ENCODE results near the gene LCN12. TPM values are rescaled to one million over a fixed set of nuclear protein-coding genes. Genes with fewer than 3 reads are reported as not detected.

LCN12 gene
- total RNA-seq, 1 experiment from 2014 or later = 2.5 TPM

DNA sequence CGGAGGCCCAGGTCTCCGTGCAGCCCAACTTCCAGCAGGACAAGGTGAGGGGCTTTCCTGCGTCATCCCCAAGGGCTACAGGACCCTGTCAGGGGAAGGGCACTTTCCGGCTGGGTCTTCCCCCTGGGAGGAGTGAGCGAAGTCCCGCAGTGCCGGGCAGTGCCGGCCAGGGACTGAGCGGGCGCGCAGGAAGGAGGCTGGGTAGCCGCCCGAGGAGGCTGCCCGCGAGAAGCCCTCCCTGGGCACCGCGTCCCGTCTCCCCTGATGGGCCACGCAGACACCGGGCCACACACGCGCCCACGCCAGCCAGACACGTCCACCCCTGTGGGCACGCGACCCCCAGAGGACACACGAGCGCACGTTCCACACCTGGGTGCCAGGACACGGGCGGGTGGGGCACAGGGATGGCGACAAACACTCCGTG is 25.6 kb downstream of the LCN12 start:
- BruUV-seq (replicated peaks) = no TSS peak
- Histone ChIP-seq H3K4me1 (ENCODE audit: control insufficient read depth, insufficient read depth, low read length) (no peaks in the 10 kb centered on the region), H3K4me3 (ENCODE audit: low read depth in 2 of 2, low read length in 2 of 2) (peak overlapping the region; percentile 51 to 54), H3K27ac (ENCODE audit: low read length) (no peak overlapping the region), H3K27me3 (ENCODE audit: control insufficient read depth, insufficient read depth, low read length) (no peaks in the 10 kb centered on the region), H3K9me3 (ENCODE audit: control insufficient read depth, insufficient read depth, low read depth, low read length) (no peaks in the 10 kb centered on the region), H3K36me3 (ENCODE audit: control insufficient read depth, insufficient read depth, low read length) (no peaks in the 10 kb centered on the region)
- DNase-seq (ENCODE audit: low read depth, low spot score) (no peak), ATAC-seq (peak; percentile 70)
- intact Hi-C loops (cut with micrococcal nuclease; ENCODE audit: unreplicated experiment) (no loop called here), in situ Hi-C loops (cut with HindIII; ENCODE audit: low pct_unique_long_range_greater_than_20kb, low sequenced_read_pairs) (no loop called here)
- TF ChIP-seq, protein P1, sequence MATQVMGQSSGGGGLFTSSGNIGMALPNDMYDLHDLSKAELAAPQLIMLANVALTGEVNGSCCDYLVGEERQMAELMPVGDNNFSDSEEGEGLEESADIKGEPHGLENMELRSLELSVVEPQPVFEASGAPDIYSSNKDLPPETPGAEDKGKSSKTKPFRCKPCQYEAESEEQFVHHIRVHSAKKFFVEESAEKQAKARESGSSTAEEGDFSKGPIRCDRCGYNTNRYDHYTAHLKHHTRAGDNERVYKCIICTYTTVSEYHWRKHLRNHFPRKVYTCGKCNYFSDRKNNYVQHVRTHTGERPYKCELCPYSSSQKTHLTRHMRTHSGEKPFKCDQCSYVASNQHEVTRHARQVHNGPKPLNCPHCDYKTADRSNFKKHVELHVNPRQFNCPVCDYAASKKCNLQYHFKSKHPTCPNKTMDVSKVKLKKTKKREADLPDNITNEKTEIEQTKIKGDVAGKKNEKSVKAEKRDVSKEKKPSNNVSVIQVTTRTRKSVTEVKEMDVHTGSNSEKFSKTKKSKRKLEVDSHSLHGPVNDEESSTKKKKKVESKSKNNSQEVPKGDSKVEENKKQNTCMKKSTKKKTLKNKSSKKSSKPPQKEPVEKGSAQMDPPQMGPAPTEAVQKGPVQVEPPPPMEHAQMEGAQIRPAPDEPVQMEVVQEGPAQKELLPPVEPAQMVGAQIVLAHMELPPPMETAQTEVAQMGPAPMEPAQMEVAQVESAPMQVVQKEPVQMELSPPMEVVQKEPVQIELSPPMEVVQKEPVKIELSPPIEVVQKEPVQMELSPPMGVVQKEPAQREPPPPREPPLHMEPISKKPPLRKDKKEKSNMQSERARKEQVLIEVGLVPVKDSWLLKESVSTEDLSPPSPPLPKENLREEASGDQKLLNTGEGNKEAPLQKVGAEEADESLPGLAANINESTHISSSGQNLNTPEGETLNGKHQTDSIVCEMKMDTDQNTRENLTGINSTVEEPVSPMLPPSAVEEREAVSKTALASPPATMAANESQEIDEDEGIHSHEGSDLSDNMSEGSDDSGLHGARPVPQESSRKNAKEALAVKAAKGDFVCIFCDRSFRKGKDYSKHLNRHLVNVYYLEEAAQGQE (IDR thresholded peaks at IDR 0.05; ENCODE audit: insufficient read depth in 1 of 2, low read depth in 2 of 2, low read length in 1 of 2) = no peak
- TF ChIP-seq POLR2AphosphoS5 (IDR thresholded peaks at IDR 0.05; ENCODE audit: low read depth, low read length) (no peak), TCF7L2 (IDR thresholded peaks at IDR 0.05; ENCODE audit: low read depth, low read length) (no peak), SIN3A (IDR thresholded peaks at IDR 0.05; ENCODE audit: borderline replicate concordance, insufficient read depth, low read depth, low read length) (no peak)
- TF ChIP-seq, protein P2, sequence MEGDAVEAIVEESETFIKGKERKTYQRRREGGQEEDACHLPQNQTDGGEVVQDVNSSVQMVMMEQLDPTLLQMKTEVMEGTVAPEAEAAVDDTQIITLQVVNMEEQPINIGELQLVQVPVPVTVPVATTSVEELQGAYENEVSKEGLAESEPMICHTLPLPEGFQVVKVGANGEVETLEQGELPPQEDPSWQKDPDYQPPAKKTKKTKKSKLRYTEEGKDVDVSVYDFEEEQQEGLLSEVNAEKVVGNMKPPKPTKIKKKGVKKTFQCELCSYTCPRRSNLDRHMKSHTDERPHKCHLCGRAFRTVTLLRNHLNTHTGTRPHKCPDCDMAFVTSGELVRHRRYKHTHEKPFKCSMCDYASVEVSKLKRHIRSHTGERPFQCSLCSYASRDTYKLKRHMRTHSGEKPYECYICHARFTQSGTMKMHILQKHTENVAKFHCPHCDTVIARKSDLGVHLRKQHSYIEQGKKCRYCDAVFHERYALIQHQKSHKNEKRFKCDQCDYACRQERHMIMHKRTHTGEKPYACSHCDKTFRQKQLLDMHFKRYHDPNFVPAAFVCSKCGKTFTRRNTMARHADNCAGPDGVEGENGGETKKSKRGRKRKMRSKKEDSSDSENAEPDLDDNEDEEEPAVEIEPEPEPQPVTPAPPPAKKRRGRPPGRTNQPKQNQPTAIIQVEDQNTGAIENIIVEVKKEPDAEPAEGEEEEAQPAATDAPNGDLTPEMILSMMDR (IDR thresholded peaks at IDR 0.05) = no peak
- ChIA-PET CTCF (interaction anchor here (0.6 to 1.2 kb wide), 2 partner anchors 29 to 184 kb away, joined by 3 read pairs; no protein-coding TSS in a partner anchor), POLR2A (no interaction called here)

GRCh38 chr9:136978073-136978864 is 26.2 kb downstream of the LCN12 start:
- no peaks in the 10 kb centered on the region for H3K9me3 ChIP-seq (ENCODE audit: control insufficient read depth, insufficient read depth, low read depth, low read length)
- ChIA-PET POLR2A (interaction anchor here (0.6 kb wide), 1 partner anchor 87 kb away, joined by 4 read pairs; no protein-coding TSS in a partner anchor), CTCF (interaction anchor here (0.6 to 1.2 kb wide), 4 partner anchors 30 to 306 kb away, joined by 3 to 10 read pairs (median 4); no protein-coding TSS in a partner anchor)
- in situ Hi-C loops (cut with HindIII; ENCODE audit: low pct_unique_long_range_greater_than_20kb, low sequenced_read_pairs) (no loop called here), intact Hi-C loops (cut with micrococcal nuclease; ENCODE audit: unreplicated experiment) (no loop called here)
- H3K4me1 ChIP-seq (ENCODE audit: control insufficient read depth, insufficient read depth, low read length) = no peaks in the 10 kb centered on the region
- TF ChIP-seq, protein P2 (IDR thresholded peaks at IDR 0.05) = no peak
- TF ChIP-seq SIN3A (IDR thresholded peaks at IDR 0.05; ENCODE audit: borderline replicate concordance, insufficient read depth, low read depth, low read length) = no peak
- TF ChIP-seq, protein P1 (IDR thresholded peaks at IDR 0.05; ENCODE audit: insufficient read depth in 1 of 2, low read depth in 2 of 2, low read length in 1 of 2) = no peak
- no peak for TF ChIP-seq TCF7L2 (IDR thresholded peaks at IDR 0.05; ENCODE audit: low read depth, low read length)
- no peak for TF ChIP-seq POLR2AphosphoS5 (IDR thresholded peaks at IDR 0.05; ENCODE audit: low read depth, low read length)
- no peak overlapping the region for H3K27ac ChIP-seq (ENCODE audit: low read length)
- no peaks in the 10 kb centered on the region for H3K36me3 ChIP-seq (ENCODE audit: control insufficient read depth, insufficient read depth, low read length)
- H3K4me3 ChIP-seq (ENCODE audit: low read depth in 2 of 2, low read length in 2 of 2) = peak overlapping the region; percentile 51 to 54
- DNase-seq (ENCODE audit: low read depth, low spot score) (no peak), ATAC-seq (peak; percentile 59)
- H3K27me3 ChIP-seq (ENCODE audit: control insufficient read depth, insufficient read depth, low read length) = no peaks in the 10 kb centered on the region
- no TSS peak for BruUV-seq (replicated peaks)

Data from Panc1 (cell line).